Hepatocyte (in vitro differentiated cells): ENCODE results near the gene ADA.

Source experiments
- EZH2 ChIP-seq: fragments of 200-600 bp; sonication (generic); IDR thresholded peaks from 2 replicates; pipeline ENCODE4 v1.6.1; 2016; ENCODE audit warnings: antibody characterized with exemption, mild to moderate bottlenecking, borderline replicate concordance
- EZH2phosphoT487 ChIP-seq: fragments of 200-600 bp; sonication (generic); IDR thresholded peaks from one replicate; pipeline ENCODE4 v1.6.1; 2018; ENCODE audit warnings: antibody characterized with exemption, mild to moderate bottlenecking, low read depth, moderate library complexity; ENCODE audit not compliant: unreplicated experiment, severe bottlenecking
- TF ChIP-seq, protein P1 (sequence below): fragments of 200-600 bp; sonication (generic); IDR thresholded peaks from 2 replicates; pipeline ENCODE4 v1.5.1; 2016; ENCODE audit warnings: antibody characterized with exemption, mild to moderate bottlenecking; ENCODE audit not compliant: poor library complexity

DNA sequence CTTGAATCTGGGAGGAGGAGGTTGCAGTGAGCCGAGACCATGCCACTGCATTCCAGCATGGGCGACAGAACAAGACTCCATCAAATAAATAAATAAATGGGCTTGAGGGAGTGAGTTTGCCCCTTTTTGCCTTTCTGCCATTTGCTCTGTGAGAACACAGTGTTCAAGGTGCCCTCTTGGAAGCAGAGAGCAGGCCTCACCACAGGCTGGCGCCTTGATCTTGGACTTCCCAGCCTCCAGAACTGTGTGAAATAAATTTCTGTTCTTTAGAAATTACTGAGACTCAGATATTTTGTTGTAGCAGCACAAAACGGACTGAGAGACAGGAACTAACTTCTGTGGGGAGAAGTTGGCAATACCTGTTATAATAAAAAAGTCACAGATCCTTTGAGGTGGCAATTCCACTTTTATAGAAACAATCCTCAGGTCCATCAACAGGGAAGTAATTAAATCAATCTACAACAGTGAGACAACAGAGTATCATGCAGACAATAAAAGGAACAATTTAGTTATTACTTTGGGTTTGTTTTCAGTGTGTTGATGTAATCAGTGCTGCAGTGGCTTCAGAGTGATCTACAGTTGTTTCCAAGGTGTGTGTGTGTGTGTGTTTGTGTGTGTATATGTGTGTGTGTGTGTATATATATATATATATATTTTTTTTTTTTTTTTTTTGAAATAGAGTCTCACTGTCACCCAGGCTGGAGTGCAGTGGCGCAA is 44.6 kb downstream of the ADA start:
- TF ChIP-seq, protein P1, sequence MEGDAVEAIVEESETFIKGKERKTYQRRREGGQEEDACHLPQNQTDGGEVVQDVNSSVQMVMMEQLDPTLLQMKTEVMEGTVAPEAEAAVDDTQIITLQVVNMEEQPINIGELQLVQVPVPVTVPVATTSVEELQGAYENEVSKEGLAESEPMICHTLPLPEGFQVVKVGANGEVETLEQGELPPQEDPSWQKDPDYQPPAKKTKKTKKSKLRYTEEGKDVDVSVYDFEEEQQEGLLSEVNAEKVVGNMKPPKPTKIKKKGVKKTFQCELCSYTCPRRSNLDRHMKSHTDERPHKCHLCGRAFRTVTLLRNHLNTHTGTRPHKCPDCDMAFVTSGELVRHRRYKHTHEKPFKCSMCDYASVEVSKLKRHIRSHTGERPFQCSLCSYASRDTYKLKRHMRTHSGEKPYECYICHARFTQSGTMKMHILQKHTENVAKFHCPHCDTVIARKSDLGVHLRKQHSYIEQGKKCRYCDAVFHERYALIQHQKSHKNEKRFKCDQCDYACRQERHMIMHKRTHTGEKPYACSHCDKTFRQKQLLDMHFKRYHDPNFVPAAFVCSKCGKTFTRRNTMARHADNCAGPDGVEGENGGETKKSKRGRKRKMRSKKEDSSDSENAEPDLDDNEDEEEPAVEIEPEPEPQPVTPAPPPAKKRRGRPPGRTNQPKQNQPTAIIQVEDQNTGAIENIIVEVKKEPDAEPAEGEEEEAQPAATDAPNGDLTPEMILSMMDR = no peak
- TF ChIP-seq EZH2phosphoT487 (no peak), EZH2 (no peak)
